GM12891 (cell line): ENCODE data around the gene TMTC4.
A peak's percentile ranks its signal among the peaks of the same experiment; 100 is the strongest.
"Not testable (repeated sequence)": the region's sequence is repeated elsewhere in the genome, so short reads cannot be mapped to it uniquely, and the experiment has no call there.

ENCODE experiments used
- DNase-seq: peaks from one replicate; pipeline ENCODE4 v3.0.0; 2011; ENCODE audit warnings: low spot score; ENCODE audit not compliant: insufficient read length
- FAIRE-seq: peaks from 2 replicates; lab custom pipeline; 2011; peaks lifted over from hg19 to GRCh38; lab: Jason Lieb, UNC
- PAX5 ChIP-seq: IDR thresholded peaks from 2 replicates; pipeline ENCODE4 v1.6.1; 2011; ENCODE audit warnings: low read length, moderate library complexity, mild to moderate bottlenecking; ENCODE audit not compliant: insufficient read depth, severe bottlenecking
- POLR2A ChIP-seq: IDR thresholded peaks from 2 replicates; pipeline ENCODE4 v1.6.1; 2011; ENCODE audit warnings: low read depth, low read length, control low read depth
- POLR2AphosphoS5 ChIP-seq: IDR thresholded peaks from 2 replicates; pipeline ENCODE4 v1.6.1; 2011; ENCODE audit warnings: low read depth, low read length, control low read depth
- POU2F2 ChIP-seq: IDR thresholded peaks from 2 replicates; pipeline ENCODE4 v1.6.1; 2011; ENCODE audit warnings: low read depth, mild to moderate bottlenecking, control low read depth, low read length, moderate library complexity
- SPI1 ChIP-seq: IDR thresholded peaks from 2 replicates; pipeline ENCODE4 v1.6.1; 2011; ENCODE audit warnings: low read depth, low read length, control low read depth
- TAF1 ChIP-seq: IDR thresholded peaks from 2 replicates; pipeline ENCODE4 v1.6.1; 2011; ENCODE audit warnings: low read depth, low read length, control low read depth

Gene TMTC4

GRCh38 chr13:100600461-100600860 is 74.1 kb downstream of the TMTC4 start:
- FAIRE-seq (no peak), DNase-seq (no peak)
- TF ChIP-seq POLR2AphosphoS5 (no peak), POLR2A (no peak), POU2F2 (no peak), TAF1 (no peak), SPI1 (no peak), PAX5 (no peak)

GRCh38 chr13:100597253-100597652 is 77.3 kb downstream of the TMTC4 start:
- no peak for DNase-seq
- TF ChIP-seq SPI1: no peak
- TF ChIP-seq POU2F2: no peak
- no peak for TF ChIP-seq PAX5
- no peak for TF ChIP-seq TAF1
- no peak for TF ChIP-seq POLR2AphosphoS5
- no peak for TF ChIP-seq POLR2A

GRCh38 chr13:100596516-100596915 is 78.1 kb downstream of the TMTC4 start:
- TF ChIP-seq POU2F2: no peak
- no peak for TF ChIP-seq PAX5
- TF ChIP-seq POLR2AphosphoS5: no peak
- no peak for TF ChIP-seq SPI1
- no peak for TF ChIP-seq TAF1
- TF ChIP-seq POLR2A: no peak
- FAIRE-seq (no peak), DNase-seq (no peak)

More at GRCh38 chr13:100597253-100597652, 77.3 kb downstream of the TMTC4 start:
- no peak for FAIRE-seq

GRCh38 chr13:100594731-100595130 is 79.9 kb downstream of the TMTC4 start:
- no peak for FAIRE-seq
- DNase-seq: no peak
- TF ChIP-seq PAX5 (no peak), POLR2AphosphoS5 (no peak), TAF1 (no peak), POU2F2 (no peak), SPI1 (no peak), POLR2A (no peak)

- DNase-seq: no peak
- no peak for FAIRE-seq
- TF ChIP-seq PAX5 (no peak), TAF1 (no peak)
Measured at GRCh38 chr13:100594255-100594654, 80.3 kb downstream of the TMTC4 start.

- TF ChIP-seq SPI1: no peak
- no peak for TF ChIP-seq PAX5
- no peak for TF ChIP-seq TAF1
- TF ChIP-seq POU2F2: no peak
- TF ChIP-seq POLR2A: no peak
- no peak for TF ChIP-seq POLR2AphosphoS5
- FAIRE-seq (no peak), DNase-seq (no peak)
Measured at GRCh38 chr13:100589178-100589725, 85.3 kb downstream of the TMTC4 start.

- DNase-seq (peak; percentile 96), FAIRE-seq (peak; percentile 96)
- TF ChIP-seq POLR2A (no peak), POLR2AphosphoS5 (no peak), POU2F2 (0 out of 2 replicates have a peak, but pooled peaks have one; percentile 11), PAX5 (peak; percentile 4), SPI1 (0 out of 2 replicates have a peak, but pooled peaks have one; percentile 28), TAF1 (0 out of 2 replicates have a peak, but pooled peaks have one; percentile 17)
Measured at GRCh38 chr13:100588331-100589177, 86.0 kb downstream of the TMTC4 start, which contains the start of gene GGACT. Gene GGACT, minus strand, starts transcription at chr13:100588789. Its CDS starts 56,198 bp downstream, at chr13:100532591.

GRCh38 chr13:100584896-100585295 is 89.7 kb downstream of the TMTC4 start:
- FAIRE-seq (no peak), DNase-seq (no peak)
- no peak for TF ChIP-seq POLR2A
- TF ChIP-seq PAX5: no peak
- no peak for TF ChIP-seq SPI1

- no peak for TF ChIP-seq POU2F2
- TF ChIP-seq SPI1: no peak
- no peak for TF ChIP-seq TAF1
- TF ChIP-seq POLR2A: no peak
- no peak for TF ChIP-seq PAX5
- no peak for TF ChIP-seq POLR2AphosphoS5
- DNase-seq (no peak), FAIRE-seq (no peak)
Measured at GRCh38 chr13:100581504-100581903, 93.1 kb downstream of the TMTC4 start.

- FAIRE-seq (no peak), DNase-seq (no peak)
- TF ChIP-seq SPI1: no peak
- no peak for TF ChIP-seq TAF1
- no peak for TF ChIP-seq POLR2AphosphoS5
- no peak for TF ChIP-seq PAX5
- TF ChIP-seq POU2F2: no peak
- TF ChIP-seq POLR2A: no peak
Measured at GRCh38 chr13:100581030-100581429, 93.6 kb downstream of the TMTC4 start.

- FAIRE-seq (no peak), DNase-seq (no peak)
- TF ChIP-seq POLR2A (no peak), POLR2AphosphoS5 (no peak), POU2F2 (no peak), SPI1 (no peak), TAF1 (no peak), PAX5 (no peak)
Measured at GRCh38 chr13:100580045-100580444, 94.5 kb downstream of the TMTC4 start.

GRCh38 chr13:100577239-100577638 is 97.4 kb downstream of the TMTC4 start:
- not testable (repeated sequence) for DNase-seq, FAIRE-seq
